ENCODE measurements around the gene ACSS1. TPM values are rescaled to one million over a fixed set of nuclear protein-coding genes. Genes with fewer than 3 reads are reported as not detected.

Gene ACSS1
- total RNA-seq, 1 experiment from 2014 or later = 0.61 TPM

DNA sequence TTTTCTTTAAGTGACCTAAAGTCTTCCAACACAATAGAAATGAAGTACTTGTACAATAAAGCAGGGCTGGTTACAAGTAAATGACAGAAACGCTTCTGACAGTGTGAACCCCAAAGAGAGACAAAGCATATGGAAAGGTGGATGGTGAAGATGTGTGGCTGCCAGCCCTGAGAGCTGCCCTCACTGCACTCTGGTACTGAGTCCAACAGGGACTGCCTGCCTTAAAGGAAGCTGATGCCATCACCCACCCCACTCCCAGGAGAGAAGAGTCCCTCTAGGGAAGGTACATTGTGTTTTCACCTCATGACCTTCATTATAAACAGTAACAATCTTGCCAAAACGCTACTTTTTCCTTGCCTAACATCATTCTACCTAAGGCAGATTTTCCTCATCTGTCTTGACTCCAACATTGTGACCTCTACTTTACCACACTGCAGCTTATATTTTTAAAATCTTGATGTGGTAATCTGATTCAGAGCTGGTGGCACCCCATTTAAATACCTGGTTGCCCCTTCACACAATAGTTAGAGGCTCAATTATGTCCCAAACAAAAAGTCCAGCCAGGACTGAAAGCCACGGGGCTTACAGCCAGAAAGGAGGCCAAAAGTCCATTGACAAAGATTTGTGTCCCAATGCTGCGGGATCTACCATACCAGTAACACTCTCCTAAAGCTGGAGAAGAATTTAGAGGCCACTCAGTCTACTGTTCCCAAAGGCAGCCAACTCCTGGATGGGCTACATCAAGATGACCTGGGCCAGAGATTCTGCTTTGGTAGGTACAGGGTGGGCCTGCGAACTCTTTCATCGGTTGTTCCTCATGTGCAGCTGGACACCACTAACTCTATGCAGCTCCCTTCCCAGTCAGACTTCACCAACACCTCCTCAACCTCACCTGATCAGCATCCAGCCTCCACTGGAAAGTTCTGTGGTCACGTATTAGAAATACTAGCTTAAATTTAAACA lies 69.8 kb downstream of the ACSS1 start:
- no peak overlapping the region for H3K56ac ChIP-seq (ENCODE audit: insufficient read length, low read depth, low read length)
- Mint-ChIP-seq H3K4me3 (no peak overlapping the region), H3K36me3 (ENCODE audit: insufficient read depth in 1 of 3, low read depth in 3 of 3) (peaks cover 4 to 13% (median 8%) of the 10 kb centered on the region in 3 experiments; a peak in 6 of 7 replicates), H3K4me1 (peaks cover 14 to 15% of the 10 kb centered on the region in 2 experiments), H3K9me3 (no peaks in the 10 kb centered on the region), H3K27ac (no peak overlapping the region), H3K27me3 (ENCODE audit: low read depth) (no peaks in the 10 kb centered on the region; the same call in 1 of the 2 replicates)
- no peaks in the 10 kb centered on the region for H3K9me3 ChIP-seq (ENCODE audit: control insufficient read depth, low read depth, low read length)
- H3K4ac ChIP-seq (ENCODE audit: low read depth, low read length) = no peak overlapping the region
- H3K27me3 ChIP-seq (ENCODE audit: insufficient read depth, low read length) = no peaks in the 10 kb centered on the region
- H3K27ac ChIP-seq (ENCODE audit: insufficient read length, low read depth, low read length) = no peak overlapping the region
- H3K23ac ChIP-seq (ENCODE audit: insufficient read length, low read depth, low read length) = no peak overlapping the region
- H3K79me1 ChIP-seq (ENCODE audit: insufficient read depth, low read depth, low read length, poor library complexity, severe bottlenecking) = peaks cover 3% of the 10 kb centered on the region
- peaks cover 8% of the 10 kb centered on the region for H3K23me2 ChIP-seq (ENCODE audit: insufficient read length, low read depth, low read length, poor library complexity, severe bottlenecking)
- no peak overlapping the region for H2BK120ac ChIP-seq (ENCODE audit: low read depth, low read length, poor library complexity, severe bottlenecking)
- H4K91ac ChIP-seq (ENCODE audit: insufficient read length, low read depth, low read length) = no peak overlapping the region
- H3K4me1 ChIP-seq (ENCODE audit: insufficient read depth, low read length) = peaks cover 4% of the 10 kb centered on the region; the same call in 1 of the 2 replicates
- H3T11ph ChIP-seq (ENCODE audit: low read length) = no peak overlapping the region
- DNase-seq = peak; percentile 10
- H3K4me2 ChIP-seq (ENCODE audit: insufficient read depth, insufficient read length, low read length) = no peak overlapping the region
- no peak overlapping the region for H2BK12ac ChIP-seq (ENCODE audit: insufficient read length, low read depth, low read length)
- H3K18ac ChIP-seq (ENCODE audit: insufficient read length, low read depth, low read length) = no peak overlapping the region
- H2AFZ ChIP-seq (ENCODE audit: low read length) = no peak overlapping the region
- no peak overlapping the region for H4K8ac ChIP-seq (replicated peaks; ENCODE audit: insufficient read length, low read depth, low read length)
- H3K14ac ChIP-seq (ENCODE audit: insufficient read depth, low read length) = no peak overlapping the region
- H2BK15ac ChIP-seq (ENCODE audit: low read depth, low read length) = no peak overlapping the region
- TF ChIP-seq, protein P1, sequence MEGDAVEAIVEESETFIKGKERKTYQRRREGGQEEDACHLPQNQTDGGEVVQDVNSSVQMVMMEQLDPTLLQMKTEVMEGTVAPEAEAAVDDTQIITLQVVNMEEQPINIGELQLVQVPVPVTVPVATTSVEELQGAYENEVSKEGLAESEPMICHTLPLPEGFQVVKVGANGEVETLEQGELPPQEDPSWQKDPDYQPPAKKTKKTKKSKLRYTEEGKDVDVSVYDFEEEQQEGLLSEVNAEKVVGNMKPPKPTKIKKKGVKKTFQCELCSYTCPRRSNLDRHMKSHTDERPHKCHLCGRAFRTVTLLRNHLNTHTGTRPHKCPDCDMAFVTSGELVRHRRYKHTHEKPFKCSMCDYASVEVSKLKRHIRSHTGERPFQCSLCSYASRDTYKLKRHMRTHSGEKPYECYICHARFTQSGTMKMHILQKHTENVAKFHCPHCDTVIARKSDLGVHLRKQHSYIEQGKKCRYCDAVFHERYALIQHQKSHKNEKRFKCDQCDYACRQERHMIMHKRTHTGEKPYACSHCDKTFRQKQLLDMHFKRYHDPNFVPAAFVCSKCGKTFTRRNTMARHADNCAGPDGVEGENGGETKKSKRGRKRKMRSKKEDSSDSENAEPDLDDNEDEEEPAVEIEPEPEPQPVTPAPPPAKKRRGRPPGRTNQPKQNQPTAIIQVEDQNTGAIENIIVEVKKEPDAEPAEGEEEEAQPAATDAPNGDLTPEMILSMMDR (conservative IDR thresholded peaks at IDR 0.05) = no peak
- no peak overlapping the region for H2BK5ac ChIP-seq (ENCODE audit: insufficient read length, low read length)
- H2BK20ac ChIP-seq (ENCODE audit: low read depth, low read length, poor library complexity, severe bottlenecking) = no peak overlapping the region
- no peak overlapping the region for H2AK5ac ChIP-seq (ENCODE audit: insufficient read length, low read length)
- no peak overlapping the region for H3K9ac ChIP-seq (ENCODE audit: extremely low read depth, insufficient read length, low read length)
- WGBS (ENCODE audit: extremely low coverage, insufficient read length, low lambda C conversion rate) = no CpG with 5 or more reads among the region's 7 CpGs
- H4K20me1 ChIP-seq (ENCODE audit: control insufficient read depth, insufficient read depth, insufficient read length) = no peaks in the 10 kb centered on the region
- H3K79me2 ChIP-seq (ENCODE audit: insufficient read depth, low read length) = peaks cover 11% of the 10 kb centered on the region; the same call in 1 of the 2 replicates
- H4K5ac ChIP-seq (ENCODE audit: insufficient read length, low read depth, low read length) = no peak overlapping the region

Measured in H9 (cell line).